ENCODE results near the gene TEAD1. TPM values are rescaled to one million over a fixed set of nuclear protein-coding genes. Genes with fewer than 3 reads are reported as not detected.

TEAD1 gene
- total and polyA plus RNA-seq, 9 of the 15 experiments (the other 6 are each of a cell fraction or from before 2014, with no cell fraction given): 1.7 to 17.7 (median 10.8) TPM

GRCh38 chr11:12768726-12769673 lies 94.8 kb downstream of the TEAD1 start (continued):
- no peak for TF ChIP-seq TOE1 (IDR thresholded peaks at IDR 0.05; ENCODE audit: borderline replicate concordance)
- no peak for TF ChIP-seq TOE1 (CRISPR knock-in tag; IDR thresholded peaks at IDR 0.05; ENCODE audit: borderline replicate concordance, low read depth)
- no peak for TF ChIP-seq NFIX (CRISPR knock-in tag; IDR thresholded peaks at IDR 0.05; ENCODE audit: low read depth)
- no peak for TF ChIP-seq ZNF121 (CRISPR knock-in tag; conservative IDR thresholded peaks at IDR 0.05)
- TF ChIP-seq EHMT2 (IDR thresholded peaks at IDR 0.05): no peak
- no peak for TF ChIP-seq ZBTB33 (CRISPR knock-in tag; IDR thresholded peaks at IDR 0.05)
- no peak for TF ChIP-seq ZC3H11A (IDR thresholded peaks at IDR 0.05; ENCODE audit: low read depth, low read length)
- no peak for TF ChIP-seq MIER1 (IDR thresholded peaks at IDR 0.05; ENCODE audit: low read depth)
- TF ChIP-seq, protein P1, sequence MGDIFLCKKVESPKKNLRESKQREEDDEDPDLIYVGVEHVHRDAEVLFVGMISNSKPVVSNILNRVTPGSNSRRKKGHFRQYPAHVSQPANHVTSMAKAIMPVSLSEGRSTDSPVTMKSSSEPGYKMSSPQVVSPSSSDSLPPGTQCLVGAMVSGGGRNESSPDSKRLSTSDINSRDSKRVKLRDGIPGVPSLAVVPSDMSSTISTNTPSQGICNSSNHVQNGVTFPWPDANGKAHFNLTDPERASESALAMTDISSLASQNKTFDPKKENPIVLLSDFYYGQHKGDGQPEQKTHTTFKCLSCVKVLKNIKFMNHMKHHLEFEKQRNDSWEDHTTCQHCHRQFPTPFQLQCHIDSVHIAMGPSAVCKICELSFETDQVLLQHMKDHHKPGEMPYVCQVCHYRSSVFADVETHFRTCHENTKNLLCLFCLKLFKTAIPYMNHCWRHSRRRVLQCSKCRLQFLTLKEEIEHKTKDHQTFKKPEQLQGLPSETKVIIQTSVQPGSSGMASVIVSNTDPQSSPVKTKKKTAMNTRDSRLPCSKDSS (IDR thresholded peaks at IDR 0.05; ENCODE audit: low read depth, partially characterized antibody): no peak
- TF ChIP-seq SMARCA4 (IDR thresholded peaks at IDR 0.05): peak; percentile 57; the same call in 1 of the 2 replicates
- TF ChIP-seq ZNF23 (CRISPR knock-in tag; IDR thresholded peaks at IDR 0.05): no peak
- no peak for TF ChIP-seq TAF1 (IDR thresholded peaks at IDR 0.05; ENCODE audit: control insufficient read depth, extremely low read depth, insufficient read depth, low read length, severe bottlenecking)
- TF ChIP-seq NONO (IDR thresholded peaks at IDR 0.05; ENCODE audit: low read depth in 2 of 2, low read length in 1 of 2): no peak
- TF ChIP-seq BACH1 (tag; IDR thresholded peaks at IDR 0.05): 0 out of 2 replicates have a peak, but pooled peaks have one; percentile 13
